Purkinje cell (primary cell): ENCODE results near the gene CCNL2. TPM values are rescaled to one million over a fixed set of nuclear protein-coding genes. Genes with fewer than 3 reads are reported as not detected.

Source experiments
- polyA plus RNA-seq: library from polyadenylated mRNA; unstranded; fragments of >200 nt; fragmentation: Nextera tagmentation; gene quantifications from 2 replicates; pipeline ENCODE4 v1.2.1, GENCODE V29; 2014

Gene CCNL2
- 22.1 and 24.2 TPM in 2 replicates for polyA plus RNA-seq

GRCh38 chr1:1399187-1399871, at the start of gene CCNL2:
Gene CCNL2 (minus strand): TSS chr1:1399335. CDS start chr1:1399306, 29 bp downstream.

GRCh38 chr1:1435106-1435903, 36.2 kb upstream of the CCNL2 start, which contains the start of gene VWA1:
Gene VWA1 (plus strand): TSS chr1:1435690. CDS start chr1:1435749, 59 bp downstream.

GRCh38 chr1:1421147-1421906, 22.2 kb upstream of the CCNL2 start, which contains the start of gene ANKRD65:
Gene ANKRD65 (minus strand): TSS chr1:1421276. CDS start chr1:1421005, 271 bp downstream.

GRCh38 chr1:1406821-1407635, 7.9 kb upstream of the CCNL2 start, which contains the start of gene MRPL20:
Gene MRPL20 (minus strand): TSS chr1:1407293. CDS start chr1:1407217, 76 bp downstream.

GRCh38 chr1:1374929-1375662, 24.0 kb downstream of the CCNL2 start, which contains the start of gene AURKAIP1:
Gene AURKAIP1 (minus strand): TSS chr1:1375207. CDS start chr1:1374756, 451 bp downstream.

GRCh38 chr1:1358433-1359271, 40.5 kb downstream of the CCNL2 start, which contains the start of gene MXRA8:
Gene MXRA8 (minus strand): TSS chr1:1358555. CDS start chr1:1358504, 51 bp downstream.

GRCh38 chr1:1349256-1350012, 49.7 kb downstream of the CCNL2 start, which contains the start of gene DVL1:
Gene DVL1 (minus strand): TSS chr1:1349418. CDS start chr1:1349065, 353 bp downstream.

Other genes starting within 250 kb of the CCNL2 start
- not detected in 2 replicates for gene TTLL10, start 225.5 kb downstream of the CCNL2 start, polyA plus RNA-seq
- gene TNFRSF18, start 192.7 kb downstream of the CCNL2 start, polyA plus RNA-seq = not detected in 2 replicates
- gene TNFRSF4, start 185.2 kb downstream of the CCNL2 start, polyA plus RNA-seq = not detected in 2 replicates
- 3.7 and 10.0 TPM in 2 replicates for gene SDF4, start 167.3 kb downstream of the CCNL2 start, polyA plus RNA-seq
- gene B3GALT6, start 167.1 kb downstream of the CCNL2 start, polyA plus RNA-seq = 1.3 and 1.5 TPM in 2 replicates
- gene C1QTNF12, start 152.6 kb downstream of the CCNL2 start, polyA plus RNA-seq = not detected in 2 replicates
- 0.87 and 3.4 TPM in 2 replicates for gene UBE2J2, start 125.5 kb downstream of the CCNL2 start, polyA plus RNA-seq
- not detected in 2 replicates for gene SCNN1D, start 118.9 kb downstream of the CCNL2 start, polyA plus RNA-seq
- gene ACAP3, start 91.4 kb downstream of the CCNL2 start, polyA plus RNA-seq = 0.91 and 4.7 TPM in 2 replicates
- 0.26 and 2.6 TPM in 2 replicates for gene PUSL1, start 90.7 kb downstream of the CCNL2 start, polyA plus RNA-seq
- 13.9 and 14.6 TPM in 2 replicates for gene INTS11, start 74.7 kb downstream of the CCNL2 start, polyA plus RNA-seq
- gene CPTP, start 74.5 kb downstream of the CCNL2 start, polyA plus RNA-seq = 0.21 and 0.26 TPM in 2 replicates
- not detected in 2 replicates for gene TAS1R3, start 68.1 kb downstream of the CCNL2 start, polyA plus RNA-seq
- 0.86 and 1.1 TPM in 2 replicates for gene DVL1, start 49.9 kb downstream of the CCNL2 start, polyA plus RNA-seq
- 0.63 and 3.6 TPM in 2 replicates for gene MXRA8, start 40.8 kb downstream of the CCNL2 start, polyA plus RNA-seq
- 29.6 and 36.4 TPM in 2 replicates for gene AURKAIP1, start 24.1 kb downstream of the CCNL2 start, polyA plus RNA-seq
- gene MRPL20, start 8.0 kb upstream of the CCNL2 start, polyA plus RNA-seq = 252 and 299 TPM in 2 replicates
- 0.24 TPM in 1 of 2 replicates, not detected in the other for gene ANKRD65, start 21.9 kb upstream of the CCNL2 start, polyA plus RNA-seq
- 0.74 TPM in 1 of 2 replicates, not detected in the other for gene VWA1, start 36.4 kb upstream of the CCNL2 start, polyA plus RNA-seq
- gene ATAD3C, start 50.4 kb upstream of the CCNL2 start, polyA plus RNA-seq = 3.1 and 14.2 TPM in 2 replicates
- not detected in 2 replicates for gene ATAD3B, start 72.4 kb upstream of the CCNL2 start, polyA plus RNA-seq
- 0.10 and 0.27 TPM in 2 replicates for gene ATAD3A, start 112.8 kb upstream of the CCNL2 start, polyA plus RNA-seq
- gene TMEM240, start 141.3 kb upstream of the CCNL2 start, polyA plus RNA-seq = not detected in 2 replicates
- gene SSU72, start 175.5 kb upstream of the CCNL2 start, polyA plus RNA-seq = 86.2 and 86.3 TPM in 2 replicates
- 1.5 and 1.9 TPM in 2 replicates for gene FNDC10, start 200.8 kb upstream of the CCNL2 start, polyA plus RNA-seq
- gene MIB2, start 216.2 kb upstream of the CCNL2 start, polyA plus RNA-seq = 1.2 and 1.9 TPM in 2 replicates
- gene MMP23B, start 232.8 kb upstream of the CCNL2 start, polyA plus RNA-seq = not detected in 2 replicates